Cardiac fibroblast (primary cell): Measurements from ENCODE around the gene PPP2R5E.

Experiments
- DNase-seq, 2 donors: peaks; one replicate each; pipeline versions ENCODE4 v3.0.0 to v3.0.0-alpha.2; 2010; ENCODE audit warnings: low read depth in 2 of 2
- H3K4me3 ChIP-seq, 2 donors: replicated peaks in 1 of 2; 1 replicate in 1 of 2; 2 replicates in 1 of 2; pipeline ENCODE4 v1.5.1; 2011; ENCODE audit warnings: low read depth in 2 of 2, low read length in 2 of 2, mild to moderate bottlenecking in 2 of 2, moderate library complexity in 1 of 2
- TF ChIP-seq, protein P1 (sequence below): IDR thresholded peaks from one replicate; pipeline ENCODE4 v1.5.1; 2011; ENCODE audit warnings: low read depth, mild to moderate bottlenecking, low read length, inconsistent platforms

PPP2R5E gene

GRCh38 chr14:63394841-63395240 lies 148.3 kb downstream of the PPP2R5E start:
- no peak overlapping the region for H3K4me3 ChIP-seq
- TF ChIP-seq, protein P1, sequence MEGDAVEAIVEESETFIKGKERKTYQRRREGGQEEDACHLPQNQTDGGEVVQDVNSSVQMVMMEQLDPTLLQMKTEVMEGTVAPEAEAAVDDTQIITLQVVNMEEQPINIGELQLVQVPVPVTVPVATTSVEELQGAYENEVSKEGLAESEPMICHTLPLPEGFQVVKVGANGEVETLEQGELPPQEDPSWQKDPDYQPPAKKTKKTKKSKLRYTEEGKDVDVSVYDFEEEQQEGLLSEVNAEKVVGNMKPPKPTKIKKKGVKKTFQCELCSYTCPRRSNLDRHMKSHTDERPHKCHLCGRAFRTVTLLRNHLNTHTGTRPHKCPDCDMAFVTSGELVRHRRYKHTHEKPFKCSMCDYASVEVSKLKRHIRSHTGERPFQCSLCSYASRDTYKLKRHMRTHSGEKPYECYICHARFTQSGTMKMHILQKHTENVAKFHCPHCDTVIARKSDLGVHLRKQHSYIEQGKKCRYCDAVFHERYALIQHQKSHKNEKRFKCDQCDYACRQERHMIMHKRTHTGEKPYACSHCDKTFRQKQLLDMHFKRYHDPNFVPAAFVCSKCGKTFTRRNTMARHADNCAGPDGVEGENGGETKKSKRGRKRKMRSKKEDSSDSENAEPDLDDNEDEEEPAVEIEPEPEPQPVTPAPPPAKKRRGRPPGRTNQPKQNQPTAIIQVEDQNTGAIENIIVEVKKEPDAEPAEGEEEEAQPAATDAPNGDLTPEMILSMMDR: no peak
- no peak for DNase-seq

- TF ChIP-seq, protein P1: no peak
- no peak overlapping the region for H3K4me3 ChIP-seq
- no peak for DNase-seq
Observed at GRCh38 chr14:63394432-63394831, 148.7 kb downstream of the PPP2R5E start.

DNA sequence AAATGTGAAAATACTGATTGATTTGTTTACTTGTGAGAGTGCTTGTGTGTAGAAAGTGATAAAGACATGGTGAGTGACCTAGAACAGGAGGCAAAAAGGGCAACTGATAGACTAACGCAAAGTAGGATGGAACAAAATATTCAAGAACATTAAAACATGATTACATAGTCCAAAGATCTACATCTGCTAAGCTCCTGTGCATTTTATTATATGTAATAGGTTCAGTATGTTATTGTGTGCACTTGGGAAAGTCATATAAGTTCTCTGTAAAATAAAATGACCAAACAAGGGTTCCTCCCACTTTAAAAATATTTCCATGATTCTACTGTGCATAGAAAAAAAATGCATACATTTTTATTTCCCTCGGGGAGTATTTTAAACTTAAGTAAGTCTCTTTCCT lies 150.2 kb downstream of the PPP2R5E start:
- TF ChIP-seq, protein P1: no peak
- H3K4me3 ChIP-seq: no peak overlapping the region
- DNase-seq: no peak

DNA sequence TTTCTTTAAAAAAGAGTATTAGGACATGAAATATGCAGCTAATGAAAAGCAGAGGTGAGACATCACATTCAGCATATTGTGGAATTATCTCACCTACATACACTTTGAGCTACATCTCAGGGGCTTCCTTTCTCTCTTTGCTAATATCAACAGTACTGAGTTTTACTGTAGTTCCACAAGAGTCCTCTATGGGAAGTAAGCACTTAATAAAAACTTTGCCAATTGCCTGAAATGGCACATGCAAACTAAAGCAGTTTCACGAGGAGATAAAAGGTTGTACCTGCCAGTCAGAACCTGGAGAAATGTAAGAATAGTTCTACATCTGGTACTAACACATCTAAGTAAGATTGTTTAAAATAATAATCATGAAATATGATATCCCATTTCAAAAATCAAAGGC lies 150.9 kb downstream of the PPP2R5E start:
- no peak overlapping the region for H3K4me3 ChIP-seq
- peak in 1 of 2 donors; percentile 3 for DNase-seq
- TF ChIP-seq, protein P1: no peak

- TF ChIP-seq, protein P1: peak; percentile 85
- peak; percentile 73 to 76 for DNase-seq
- H3K4me3 ChIP-seq: no peak overlapping the region
Observed at GRCh38 chr14:63388766-63389431, 154.3 kb downstream of the PPP2R5E start.

DNA sequence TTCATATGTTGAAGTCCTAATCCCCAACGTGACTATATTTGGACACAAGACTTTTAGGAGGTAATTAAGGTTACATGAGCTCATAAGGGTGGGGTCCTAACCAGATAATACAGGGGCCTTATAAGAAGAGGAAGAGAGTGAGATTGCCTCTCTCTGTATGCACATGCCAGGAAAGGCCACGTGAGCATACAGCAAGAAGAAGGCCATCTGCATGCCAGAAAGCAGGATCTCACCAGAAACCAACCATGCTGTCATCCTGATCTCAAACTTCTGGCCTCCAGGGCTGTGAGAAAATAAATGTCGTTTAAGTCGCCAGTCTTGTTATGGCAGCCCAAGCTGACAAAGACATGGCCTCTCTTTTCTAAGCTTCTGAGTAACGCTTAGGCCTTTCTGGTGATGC lies 155.5 kb downstream of the PPP2R5E start:
- TF ChIP-seq, protein P1: no peak
- H3K4me3 ChIP-seq: no peak overlapping the region
- DNase-seq: no peak
